Muscle of arm (tissue), 12 donors: ENCODE data around the gene IMPDH2. TPM values are rescaled to one million over a fixed set of nuclear protein-coding genes. Genes with fewer than 3 reads are reported as not detected.

ENCODE experiments used
- DNase-seq: peaks from one replicate; pipeline ENCODE4 v3.0.0-alpha.2; 2013
- polyA plus RNA-seq, 12 donors: library from polyadenylated mRNA; unstranded; fragments of 120-200 nt; gene quantifications; one replicate each; pipeline ENCODE4 v1.2.1, GENCODE V29; 2013; ENCODE audit not compliant: insufficient read length in 12 of 12

The IMPDH2 gene
- polyA plus RNA-seq, 12 donors, result 195 to 254 (median 226) TPM; not detected in 1

- no peak for DNase-seq
Observed at GRCh38 chr3:48985831-48986376, 43.3 kb downstream of the IMPDH2 start.

GRCh38 chr3:48984663-48985062 is 44.5 kb downstream of the IMPDH2 start:
- DNase-seq, result no peak

- no peak for DNase-seq
Observed at GRCh38 chr3:48983096-48983495, 46.1 kb downstream of the IMPDH2 start.

- DNase-seq, result no peak
Observed at GRCh38 chr3:48982686-48983085, 46.5 kb downstream of the IMPDH2 start.

- no peak for DNase-seq
Observed at GRCh38 chr3:48982016-48982415, 47.2 kb downstream of the IMPDH2 start.

- DNase-seq, result no peak
Observed at GRCh38 chr3:48980295-48980694, 48.9 kb downstream of the IMPDH2 start.

- no peak for DNase-seq
Observed at GRCh38 chr3:48979451-48979850, 49.7 kb downstream of the IMPDH2 start.

Other genes starting within 250 kb of the IMPDH2 start
- 100 to 1,000 TPM in 1 of 12 donors, 10 to 100 TPM in 11; 36.0 to 214 (median 44.3) TPM for gene PRKAR2A, start 181.5 kb downstream of the IMPDH2 start, polyA plus RNA-seq
- gene SLC25A20, start 130.5 kb downstream of the IMPDH2 start, polyA plus RNA-seq, result 10 to 100 TPM in 11 of 12 donors, not detected in 1; 11.3 to 20.8 (median 17.2) TPM
- gene ARIH2, start 110.6 kb downstream of the IMPDH2 start, polyA plus RNA-seq, result 10 to 100 TPM in 11 of 12 donors, not detected in 1; 48.3 to 95.2 (median 61.1) TPM
- gene P4HTM, start 39.2 kb downstream of the IMPDH2 start, polyA plus RNA-seq, result 10 to 100 TPM in 8 of 12 donors, 1 to 10 TPM in 3, not detected in 1; 7.9 to 27.5 (median 12.0) TPM
- gene WDR6, start 22.0 kb downstream of the IMPDH2 start, polyA plus RNA-seq, result 100 to 1,000 TPM in 6 of 12 donors, 10 to 100 TPM in 5, not detected in 1; 88.7 to 167 (median 102) TPM
- 10 to 100 TPM in 11 of 12 donors, not detected in 1; 27.3 to 42.9 (median 29.7) TPM for gene DALRD3, start 10.8 kb downstream of the IMPDH2 start, polyA plus RNA-seq
- 10 to 100 TPM in 11 of 12 donors, not detected in 1; 38.5 to 65.7 (median 52.5) TPM for gene NDUFAF3, start 7.3 kb downstream of the IMPDH2 start, polyA plus RNA-seq
- 100 to 1,000 TPM in 2 of 12 donors, 10 to 100 TPM in 10; 46.8 to 246 (median 61.4) TPM for gene QRICH1, start 64.7 kb upstream of the IMPDH2 start, polyA plus RNA-seq
- gene QARS1, start 75.4 kb upstream of the IMPDH2 start, polyA plus RNA-seq, result 100 to 1,000 TPM in 11 of 12 donors, not detected in 1; 231 to 302 (median 252) TPM
- 10 to 100 TPM in 11 of 12 donors, not detected in 1; 30.0 to 63.7 (median 32.8) TPM for gene USP19, start 91.4 kb upstream of the IMPDH2 start, polyA plus RNA-seq
- 100 to 1,000 TPM; 197 to 456 (median 322) TPM for gene LAMB2, start 103.7 kb upstream of the IMPDH2 start, polyA plus RNA-seq
- gene CCDC71, start 136.9 kb upstream of the IMPDH2 start, polyA plus RNA-seq, result 10 to 100 TPM in 11 of 12 donors, not detected in 1; 11.5 to 24.0 (median 14.5) TPM
- 100 to 1,000 TPM in 2 of 12 donors, 10 to 100 TPM in 9, not detected in 1; 44.8 to 128 (median 84.8) TPM for gene KLHDC8B, start 142.2 kb upstream of the IMPDH2 start, polyA plus RNA-seq
- 10 to 100 TPM in 4 of 12 donors, 1 to 10 TPM in 7, not detected in 1; 4.1 to 17.3 (median 8.5) TPM for gene C3orf62, start 247.8 kb upstream of the IMPDH2 start, polyA plus RNA-seq